ENCODE measurements around the gene ITIH5.

The ITIH5 gene

GRCh38 chr10:7537126-7537525 lies 129.6 kb downstream of the ITIH5 start:
- H3K27ac ChIP-seq, result no peak overlapping the region
- no peak for TF ChIP-seq CTCF (IDR thresholded peaks at IDR 0.05)
- no peak for TF ChIP-seq ZFX (IDR thresholded peaks at IDR 0.05; ENCODE audit: borderline replicate concordance)

- no peak overlapping the region for H3K27ac ChIP-seq
- TF ChIP-seq CTCF (IDR thresholded peaks at IDR 0.05) (no peak), ZFX (IDR thresholded peaks at IDR 0.05; ENCODE audit: borderline replicate concordance) (no peak)
Observed at GRCh38 chr10:7534480-7534852, 132.3 kb downstream of the ITIH5 start.

- no peak overlapping the region for H3K27ac ChIP-seq
- no peak for TF ChIP-seq CTCF (IDR thresholded peaks at IDR 0.05)
Observed at GRCh38 chr10:7533657-7534479, 132.9 kb downstream of the ITIH5 start.

GRCh38 chr10:7532723-7533498 lies 133.9 kb downstream of the ITIH5 start:
- H3K27ac ChIP-seq, result no peak overlapping the region
- TF ChIP-seq ZFX (IDR thresholded peaks at IDR 0.05; ENCODE audit: borderline replicate concordance), result no peak

- H3K27ac ChIP-seq, result no peak overlapping the region
- no peak for TF ChIP-seq ZFX (IDR thresholded peaks at IDR 0.05; ENCODE audit: borderline replicate concordance)
- peak; percentile 46 for TF ChIP-seq CTCF (IDR thresholded peaks at IDR 0.05)
Observed at GRCh38 chr10:7529638-7530037, 137.1 kb downstream of the ITIH5 start.

GRCh38 chr10:7527468-7527867 lies 139.3 kb downstream of the ITIH5 start:
- TF ChIP-seq ZFX (IDR thresholded peaks at IDR 0.05; ENCODE audit: borderline replicate concordance) (no peak), CTCF (IDR thresholded peaks at IDR 0.05) (no peak)
- H3K27ac ChIP-seq, result no peak overlapping the region

- no peak for TF ChIP-seq CTCF (IDR thresholded peaks at IDR 0.05)
- TF ChIP-seq ZFX (IDR thresholded peaks at IDR 0.05; ENCODE audit: borderline replicate concordance), result no peak
- H3K27ac ChIP-seq, result no peak overlapping the region
Observed at GRCh38 chr10:7526017-7526400, 140.8 kb downstream of the ITIH5 start.

Measured in 22Rv1 (cell line).